Keratinocyte (primary cell): Measurements from ENCODE around the gene REL. TPM values are rescaled to one million over a fixed set of nuclear protein-coding genes. Genes with fewer than 3 reads are reported as not detected.

Experiments
- DNase-seq: peaks from one replicate; pipeline ENCODE4 v3.0.0-alpha.2; 2011; ENCODE audit warnings: low read depth, missing footprints, low spot score
- FAIRE-seq: peaks from 2 replicates; lab custom pipeline; 2011; peaks lifted over from hg19 to GRCh38; lab: Jason Lieb, UNC
- H2AFZ ChIP-seq: 2 replicates; pipeline ENCODE4 v1.6.0; 2012; ENCODE audit warnings: low read length, control low read depth, inconsistent platforms; ENCODE audit not compliant: control insufficient read depth
- H3K27ac ChIP-seq: 2 replicates; pipeline ENCODE4 v1.5.1; 2011; ENCODE audit warnings: low read length; ENCODE audit not compliant: control insufficient read depth, insufficient read depth
- H3K27me3 ChIP-seq: 3 replicates; pipeline ENCODE4 v1.6.0; 2011; ENCODE audit warnings: low read length; ENCODE audit not compliant: control insufficient read depth, insufficient read depth; ENCODE audit errors: extremely low read depth
- H3K36me3 ChIP-seq, 2 experiments: 2 replicates in 1 of 2; 3 replicates in 1 of 2; pipeline ENCODE4 v1.5.1; 2011; ENCODE audit warnings: low read length in 2 of 2, mild to moderate bottlenecking in 1 of 2; ENCODE audit not compliant: control insufficient read depth in 2 of 2, insufficient read depth in 2 of 2; ENCODE audit errors: extremely low read depth in 1 of 2
- H3K4me1 ChIP-seq: 3 replicates; pipeline ENCODE4 v1.5.1; 2011; ENCODE audit warnings: low read length; ENCODE audit not compliant: control insufficient read depth, insufficient read depth; ENCODE audit errors: extremely low read depth
- H3K4me2 ChIP-seq: 3 replicates; pipeline ENCODE4 v1.6.0; 2011; ENCODE audit warnings: low read depth, low read length; ENCODE audit not compliant: control insufficient read depth, insufficient read depth; ENCODE audit errors: extremely low read depth
- H3K4me3 ChIP-seq, 3 experiments: fragments of 200-600 bp in 1 of 3; sonication (generic) in 1 of 3; 2 replicates in 2 of 3; 3 replicates in 1 of 3; pipeline ENCODE4 v1.5.1; 2011 to 2016; ENCODE audit warnings: low read length in 3 of 3, mild to moderate bottlenecking in 3 of 3, control low read depth in 2 of 3, inconsistent platforms in 1 of 3, low read depth in 1 of 3, mixed read lengths in 1 of 3, mixed run types in 1 of 3, moderate library complexity in 1 of 3; ENCODE audit not compliant: control insufficient read depth in 2 of 3, insufficient read depth in 2 of 3; ENCODE audit errors: extremely low read depth in 1 of 3
- H3K79me2 ChIP-seq: 2 replicates; pipeline ENCODE4 v1.6.0; 2012; ENCODE audit warnings: low read length; ENCODE audit not compliant: control insufficient read depth, insufficient read depth
- H3K9ac ChIP-seq: 3 replicates; pipeline ENCODE4 v1.6.0; 2011; ENCODE audit warnings: low read length; ENCODE audit not compliant: control insufficient read depth, insufficient read depth; ENCODE audit errors: extremely low read depth
- H3K9me1 ChIP-seq: 3 replicates; pipeline ENCODE4 v1.6.0; 2011; ENCODE audit warnings: low read length; ENCODE audit not compliant: control insufficient read depth, insufficient read depth; ENCODE audit errors: extremely low read depth
- H3K9me3 ChIP-seq: 2 replicates; pipeline ENCODE4 v1.5.1; 2012; ENCODE audit warnings: low read depth, low read length; ENCODE audit not compliant: control insufficient read depth
- H4K20me1 ChIP-seq: 3 replicates; pipeline ENCODE4 v1.6.0; 2011; ENCODE audit warnings: low read length; ENCODE audit not compliant: control insufficient read depth, insufficient read depth; ENCODE audit errors: extremely low read depth
- EZH2 ChIP-seq: IDR thresholded peaks from one replicate; pipeline ENCODE4 v1.6.1; 2012; ENCODE audit warnings: inconsistent platforms, mild to moderate bottlenecking, low read length, moderate library complexity
- dilution Hi-C: fragments of 300-500 bp; cut with MboI; formaldehyde crosslinking; loops from one replicate; pipeline ENCODE4 v1.7.0; 2020; ENCODE audit warnings: low sequenced_read_pairs; ENCODE audit not compliant: extremely low pct_ligation_motif_present
- polyA plus RNA-seq, 5 experiments: library from polyadenylated mRNA; depleted of rRNA in 3 of 5; stranded (reverse) in 3 of 5; stranded (forward) in 1 of 5; unstranded in 1 of 5; fragments of >200 nt; gene quantifications; 1 replicate in 1 of 5; 2 replicates in 3 of 5; 3 replicates in 1 of 5; pipeline versions ENCODE4 v1.2.1 to v1.2.3, GENCODE V29; 2011 to 2012; ENCODE audit warnings: missing spikeins in 2 of 5, low read depth in 1 of 5, low replicate concordance in 1 of 5
- TF ChIP-seq, protein P1 (sequence below), 3 experiments: IDR thresholded peaks in 1 of 3; conservative IDR thresholded peaks in 1 of 3; optimal IDR thresholded peaks in 1 of 3; 2 replicates in 2 of 3; 3 replicates in 1 of 3; pipeline versions ENCODE3 to v1.5.1; 2011; ENCODE audit warnings: low read length in 3 of 3, mild to moderate bottlenecking in 3 of 3, moderate library complexity in 2 of 3, control low read depth in 1 of 3, inconsistent platforms in 1 of 3; ENCODE audit not compliant: insufficient read depth in 2 of 3; ENCODE audit errors: extremely low read depth in 1 of 3

Gene REL
- polyA plus RNA-seq, 1 donor (not counting 4 experiments of a cell fraction or from before 2014, with no cell fraction given) = 9.0 TPM

DNA sequence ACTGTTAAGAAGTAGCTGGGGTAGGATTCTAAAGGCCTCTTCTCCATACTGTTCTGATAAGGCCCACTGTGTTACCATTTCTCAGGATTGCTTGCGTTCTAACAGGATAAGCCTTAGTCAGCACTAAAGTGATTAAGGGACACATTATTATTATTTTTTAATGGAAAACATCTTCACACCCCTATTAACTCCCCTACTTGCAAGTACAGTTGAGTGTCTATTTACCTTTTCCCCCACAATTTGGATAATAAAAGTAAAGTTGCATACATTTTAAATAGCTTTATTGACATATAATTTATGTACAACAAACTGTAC lies 9.0 kb downstream of the REL start:
- no peaks in the 10 kb centered on the region for H3K9me1 ChIP-seq
- peaks cover 51% of the 10 kb centered on the region for H3K79me2 ChIP-seq
- H3K4me2 ChIP-seq = no peak overlapping the region
- no peaks in the 10 kb centered on the region for H4K20me1 ChIP-seq
- no peak overlapping the region for H3K9ac ChIP-seq
- H3K4me3 ChIP-seq = no peak overlapping the region
- no peaks in the 10 kb centered on the region for H3K9me3 ChIP-seq
- H2AFZ ChIP-seq = no peak overlapping the region
- peaks cover 1 to 2% of the 10 kb centered on the region in 2 experiments for H3K36me3 ChIP-seq
- peaks cover 8% of the 10 kb centered on the region for H3K4me1 ChIP-seq
- no peaks in the 10 kb centered on the region for H3K27me3 ChIP-seq
- no peak for DNase-seq
- H3K27ac ChIP-seq = no peak overlapping the region
- dilution Hi-C loops = no loop called here
- TF ChIP-seq, protein P1, sequence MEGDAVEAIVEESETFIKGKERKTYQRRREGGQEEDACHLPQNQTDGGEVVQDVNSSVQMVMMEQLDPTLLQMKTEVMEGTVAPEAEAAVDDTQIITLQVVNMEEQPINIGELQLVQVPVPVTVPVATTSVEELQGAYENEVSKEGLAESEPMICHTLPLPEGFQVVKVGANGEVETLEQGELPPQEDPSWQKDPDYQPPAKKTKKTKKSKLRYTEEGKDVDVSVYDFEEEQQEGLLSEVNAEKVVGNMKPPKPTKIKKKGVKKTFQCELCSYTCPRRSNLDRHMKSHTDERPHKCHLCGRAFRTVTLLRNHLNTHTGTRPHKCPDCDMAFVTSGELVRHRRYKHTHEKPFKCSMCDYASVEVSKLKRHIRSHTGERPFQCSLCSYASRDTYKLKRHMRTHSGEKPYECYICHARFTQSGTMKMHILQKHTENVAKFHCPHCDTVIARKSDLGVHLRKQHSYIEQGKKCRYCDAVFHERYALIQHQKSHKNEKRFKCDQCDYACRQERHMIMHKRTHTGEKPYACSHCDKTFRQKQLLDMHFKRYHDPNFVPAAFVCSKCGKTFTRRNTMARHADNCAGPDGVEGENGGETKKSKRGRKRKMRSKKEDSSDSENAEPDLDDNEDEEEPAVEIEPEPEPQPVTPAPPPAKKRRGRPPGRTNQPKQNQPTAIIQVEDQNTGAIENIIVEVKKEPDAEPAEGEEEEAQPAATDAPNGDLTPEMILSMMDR (optimal IDR thresholded peaks at IDR 0.05 in 1 of 3, IDR thresholded peaks at IDR 0.05 in 1 of 3, conservative IDR thresholded peaks at IDR 0.05 in 1 of 3; ENCODE audit: extremely low read depth in 1 of 3, insufficient read depth in 2 of 3, low read length in 3 of 3) = no peak
- TF ChIP-seq EZH2 = no peak
- FAIRE-seq = no peak

GRCh38 chr2:60891180-60891579 lies 9.8 kb downstream of the REL start:
- no peak for TF ChIP-seq EZH2
- TF ChIP-seq, protein P1 (optimal IDR thresholded peaks at IDR 0.05 in 1 of 3, IDR thresholded peaks at IDR 0.05 in 1 of 3, conservative IDR thresholded peaks at IDR 0.05 in 1 of 3; ENCODE audit: extremely low read depth in 1 of 3, insufficient read depth in 2 of 3, low read length in 3 of 3) = no peak
- Histone ChIP-seq H3K27me3 (no peaks in the 10 kb centered on the region), H3K36me3 (peaks cover 1 to 8% of the 10 kb centered on the region in 2 experiments), H2AFZ (no peak overlapping the region), H4K20me1 (no peaks in the 10 kb centered on the region), H3K9me1 (no peaks in the 10 kb centered on the region), H3K4me1 (no peaks in the 10 kb centered on the region), H3K4me2 (no peak overlapping the region), H3K4me3 (no peak overlapping the region), H3K79me2 (peaks cover 43% of the 10 kb centered on the region), H3K9ac (no peak overlapping the region), H3K27ac (no peak overlapping the region), H3K9me3 (no peaks in the 10 kb centered on the region)
- FAIRE-seq = no peak
- no peak for DNase-seq
- dilution Hi-C loops = no loop called here
